WTC11 (cell line): ENCODE results near the gene MAML2. TPM values are rescaled to one million over a fixed set of nuclear protein-coding genes. Genes with fewer than 3 reads are reported as not detected.

Experiments
- ATAC-seq: fragments of 200-7000 bp; cut with Tn5 transposase; 2 replicates; pipeline ENCODE4 v1.10.0; 2021; ENCODE audit warnings: mild to moderate bottlenecking, moderate library complexity
- CTCF ChIA-PET: fragments of 300-600 bp; sonication (Branson Sonifier 250); formaldehyde crosslinking; loops from one replicate; lab custom pipeline; 2021; ENCODE audit warnings: antibody characterized with exemption; lab: Charles Lee
- POLR2A ChIA-PET: fragments of 350-600 bp; sonication (Branson Sonifier 250); formaldehyde crosslinking; loops from one replicate; lab custom pipeline; 2021; ENCODE audit warnings: antibody characterized with exemption; lab: Charles Lee
- DNase-seq: peaks from one replicate; pipeline ENCODE4 v3.0.0; 2021; ENCODE audit warnings: low spot score
- H3K27ac Mint-ChIP-seq: 2 replicates; pipeline ENCODE4 v1.8.0; 2021; ENCODE audit warnings: mixed read lengths
- H3K27me3 Mint-ChIP-seq: 2 replicates; pipeline ENCODE4 v1.8.0; 2021; ENCODE audit warnings: low read depth, mild to moderate bottlenecking, moderate library complexity, mixed read lengths
- H3K36me3 Mint-ChIP-seq: 2 replicates; pipeline ENCODE4 v1.8.0; 2021; ENCODE audit warnings: mixed read lengths
- H3K4me1 Mint-ChIP-seq: 2 replicates; pipeline ENCODE4 v1.8.0; 2022; ENCODE audit warnings: mixed read lengths
- H3K4me3 Mint-ChIP-seq: 2 replicates; pipeline ENCODE4 v1.8.0; 2021; ENCODE audit warnings: mild to moderate bottlenecking, moderate library complexity, mixed read lengths
- H3K9me3 Mint-ChIP-seq: 2 replicates; pipeline ENCODE4 v1.8.0; 2021; ENCODE audit warnings: mixed read lengths
- ATF3 ChIP-seq: sonication (generic); formaldehyde crosslinking; conservative IDR thresholded peaks from 2 replicates; pipeline ENCODE4 v1.8.1; 2022; ENCODE audit warnings: mild to moderate bottlenecking, missing genetic modification reagents
- ATF6 ChIP-seq: sonication (generic); formaldehyde crosslinking; IDR thresholded peaks from 2 replicates; pipeline ENCODE4 v1.8.1; 2023; ENCODE audit warnings: mild to moderate bottlenecking, missing genetic modification reagents
- CTCF ChIP-seq: fragments of 200-600 bp; IDR thresholded peaks from 2 replicates; pipeline ENCODE4 v1.8.0; 2022; ENCODE audit warnings: antibody characterized with exemption
- E2F1 ChIP-seq: sonication (generic); formaldehyde crosslinking; IDR thresholded peaks from 2 replicates; pipeline ENCODE4 v1.8.0; 2022; ENCODE audit warnings: mild to moderate bottlenecking, missing genetic modification reagents
- ERG ChIP-seq: fragments of 250-450 bp; sonication (Bioruptor Pico); IDR thresholded peaks from 2 replicates; pipeline ENCODE4 v1.8.0; 2021; ENCODE audit warnings: mild to moderate bottlenecking
- MYBL2 ChIP-seq: sonication (generic); formaldehyde crosslinking; IDR thresholded peaks from 2 replicates; pipeline ENCODE4 v1.8.1; 2023; ENCODE audit warnings: mild to moderate bottlenecking, moderate library complexity, missing genetic modification reagents
- PRDM15 ChIP-seq: sonication (generic); formaldehyde crosslinking; IDR thresholded peaks from 2 replicates; pipeline ENCODE4 v1.8.0; 2022; ENCODE audit warnings: missing genetic modification reagents
- PREB ChIP-seq: sonication (generic); formaldehyde crosslinking; IDR thresholded peaks from 2 replicates; pipeline ENCODE4 v1.8.1; 2022; ENCODE audit warnings: mild to moderate bottlenecking, missing genetic modification reagents, moderate library complexity, borderline replicate concordance
- PRRX2 ChIP-seq: fragments of 250-450 bp; sonication (Bioruptor Pico); IDR thresholded peaks from 2 replicates; pipeline ENCODE4 v1.8.0; 2021; ENCODE audit warnings: mild to moderate bottlenecking
- SMAD3 ChIP-seq: sonication (generic); formaldehyde crosslinking; IDR thresholded peaks from 2 replicates; pipeline ENCODE4 v1.8.0; 2022; ENCODE audit warnings: missing genetic modification reagents, mild to moderate bottlenecking, borderline replicate concordance
- TEAD4 ChIP-seq: sonication (generic); formaldehyde crosslinking; IDR thresholded peaks from 2 replicates; pipeline ENCODE4 v1.8.0; 2022; ENCODE audit warnings: mild to moderate bottlenecking, missing genetic modification reagents
- ZNF138 ChIP-seq: sonication (generic); formaldehyde crosslinking; conservative IDR thresholded peaks from 2 replicates; pipeline ENCODE4 v1.8.1; 2022; ENCODE audit warnings: mild to moderate bottlenecking, moderate library complexity, missing genetic modification reagents
- ZNF281 ChIP-seq: sonication (generic); formaldehyde crosslinking; IDR thresholded peaks from 2 replicates; pipeline ENCODE4 v1.8.0; 2023; ENCODE audit warnings: mild to moderate bottlenecking, missing genetic modification reagents
- ZNF396 ChIP-seq: fragments of 250-450 bp; sonication (Bioruptor Pico); IDR thresholded peaks from 2 replicates; pipeline ENCODE4 v1.8.0; 2021; ENCODE audit warnings: mild to moderate bottlenecking, moderate library complexity, borderline replicate concordance
- total RNA-seq: library from RNA; stranded (reverse); gene quantifications from 3 replicates; pipeline ENCODE4 v1.2.3, GENCODE V29; 2021

MAML2 gene
- total RNA-seq, 1 experiment from 2014 or later, result 8.1 TPM

GRCh38 chr11:95933594-95933993 is 409.4 kb downstream of the MAML2 start (continued):
- no peak for TF ChIP-seq ZNF281 (CRISPR knock-in tag)
- TF ChIP-seq PRDM15 (CRISPR knock-in tag), result no peak
- no peak for TF ChIP-seq PRRX2
- no peak for TF ChIP-seq CTCF
- TF ChIP-seq ATF3 (CRISPR knock-in tag), result no peak
- TF ChIP-seq ERG (CRISPR knock-in tag), result no peak
- no peak for TF ChIP-seq ZNF396 (CRISPR knock-in tag)
- no peak for TF ChIP-seq TEAD4 (CRISPR knock-in tag)
- TF ChIP-seq MYBL2 (CRISPR knock-in tag), result no peak
- TF ChIP-seq E2F1, result no peak

- POLR2A ChIA-PET, result no interaction called here
- TF ChIP-seq PRDM15 (CRISPR knock-in tag), result no peak
- TF ChIP-seq ATF6 (CRISPR knock-in tag), result no peak
- no peak for TF ChIP-seq PREB (CRISPR knock-in tag)
- TF ChIP-seq SMAD3 (CRISPR knock-in tag), result no peak
- no peak for TF ChIP-seq ZNF138 (CRISPR knock-in tag)
These were observed 411.1 kb downstream of the MAML2 start for GRCh38 chr11:95931916-95932315.

More at GRCh38 chr11:95931916-95932315, 411.1 kb downstream of the MAML2 start:
- H3K36me3 Mint-ChIP-seq, result no peaks in the 10 kb centered on the region
- ATAC-seq, result no peak
- H3K27me3 Mint-ChIP-seq, result no peaks in the 10 kb centered on the region
- no peaks in the 10 kb centered on the region for H3K4me1 Mint-ChIP-seq
- peaks cover 18% of the 10 kb centered on the region for H3K9me3 Mint-ChIP-seq
- DNase-seq, result no peak
- no peak overlapping the region for H3K27ac Mint-ChIP-seq
- CTCF ChIA-PET, result no interaction called here
- no peak overlapping the region for H3K4me3 Mint-ChIP-seq
